SK-N-MC (cell line): ENCODE measurements around the gene KLK13.

ENCODE experiments used
- EZH2 ChIP-seq: fragments of 200-600 bp; sonication (generic); IDR thresholded peaks from one replicate; pipeline ENCODE4 v1.6.1; 2017; ENCODE audit warnings: antibody characterized with exemption
- POLR2AphosphoS5 ChIP-seq: IDR thresholded peaks from 2 replicates; pipeline ENCODE4 v1.6.1; 2012; ENCODE audit warnings: mild to moderate bottlenecking, low read depth, low read length, borderline replicate concordance

DNA sequence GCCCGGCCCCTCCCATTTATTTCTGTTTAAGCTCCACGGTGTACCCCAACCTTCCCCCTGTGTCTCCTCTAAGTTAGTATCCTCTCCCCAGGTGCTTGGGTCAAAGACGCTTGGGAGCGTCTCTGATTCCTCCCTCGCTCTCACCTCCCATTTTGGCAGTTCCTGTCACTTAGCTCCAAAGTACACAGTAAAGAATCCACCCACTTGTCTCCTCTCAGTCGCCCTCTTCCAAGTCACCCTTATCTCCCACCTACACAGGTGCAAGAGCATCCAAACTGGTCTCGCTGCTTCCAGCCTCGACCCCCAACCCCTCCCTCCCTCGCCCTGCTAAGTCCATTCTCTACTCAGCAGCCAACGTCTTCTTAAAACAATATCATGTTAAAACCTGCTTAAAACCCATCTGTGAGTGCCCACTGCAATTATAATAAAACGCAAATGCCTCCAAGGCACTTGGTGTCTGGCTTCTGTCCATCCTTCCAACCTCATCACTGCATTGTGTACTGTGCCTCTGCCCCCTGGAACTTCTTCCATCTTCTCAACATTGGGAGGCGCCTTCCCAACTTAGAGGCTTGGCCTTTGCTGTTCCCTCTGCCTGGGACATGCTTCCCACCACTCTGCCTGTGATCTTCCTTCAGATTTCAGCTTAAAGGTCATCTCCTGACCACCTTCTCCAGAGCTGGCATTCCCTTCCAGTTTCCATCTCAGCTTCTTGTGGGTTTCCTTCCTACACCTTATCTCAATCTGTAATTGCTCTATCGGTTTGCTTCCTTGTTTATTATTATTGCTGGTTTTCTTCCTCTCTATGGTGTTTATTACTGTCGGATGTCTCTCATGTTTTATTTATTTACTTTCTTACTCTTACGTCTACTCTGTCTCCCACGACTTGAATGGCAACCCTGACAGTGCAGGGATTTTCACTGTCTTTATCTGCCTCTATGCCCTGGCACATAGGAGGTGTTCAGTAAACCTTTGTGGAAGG lies 27.3 kb upstream of the KLK13 start:
- TF ChIP-seq POLR2AphosphoS5, result no peak
- TF ChIP-seq EZH2, result no peak
